HG03095 (cell line): ENCODE measurements around the gene KDM4B.

Experiments used
- ATAC-seq: cut with Tn5 transposase; IDR thresholded peaks from one replicate; pipeline ENCODE4 v1.9.1; 2021; ENCODE audit warnings: moderate library complexity; ENCODE audit not compliant: unreplicated experiment

Gene KDM4B

DNA sequence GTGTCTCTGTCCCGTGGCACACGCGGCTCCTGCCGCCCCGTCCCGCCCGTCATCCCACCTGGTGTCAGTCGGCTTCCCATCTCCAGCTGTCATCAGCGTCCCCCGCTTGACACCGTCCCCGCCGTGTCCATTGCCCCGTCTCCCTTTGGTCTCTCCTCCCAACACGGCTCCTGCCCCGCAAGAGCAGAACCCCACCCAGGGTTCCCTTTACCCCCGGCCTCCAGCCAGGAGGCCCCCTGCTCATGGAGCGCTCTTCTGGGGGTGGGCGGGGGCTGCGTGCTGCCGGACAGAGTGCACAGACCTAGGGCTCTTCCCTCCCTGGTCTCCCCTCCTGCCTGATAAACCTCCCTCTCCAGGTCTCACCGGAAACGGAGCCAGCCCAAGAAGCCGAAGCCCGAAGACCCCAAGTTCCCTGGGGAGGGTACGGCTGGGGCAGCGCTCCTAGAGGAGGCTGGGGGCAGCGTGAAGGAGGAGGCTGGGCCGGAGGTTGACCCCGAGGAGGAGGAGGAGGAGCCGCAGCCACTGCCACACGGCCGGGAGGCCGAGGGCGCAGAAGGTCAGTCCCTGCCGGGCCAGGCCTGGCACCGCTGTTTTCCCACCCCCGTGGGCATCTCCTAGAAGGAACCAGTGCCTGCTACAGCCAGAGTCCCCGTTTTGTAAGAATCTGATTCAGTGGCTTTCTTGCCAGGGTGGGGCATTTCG, 150.5 kb downstream of the KDM4B start:
- no peak for ATAC-seq

DNA sequence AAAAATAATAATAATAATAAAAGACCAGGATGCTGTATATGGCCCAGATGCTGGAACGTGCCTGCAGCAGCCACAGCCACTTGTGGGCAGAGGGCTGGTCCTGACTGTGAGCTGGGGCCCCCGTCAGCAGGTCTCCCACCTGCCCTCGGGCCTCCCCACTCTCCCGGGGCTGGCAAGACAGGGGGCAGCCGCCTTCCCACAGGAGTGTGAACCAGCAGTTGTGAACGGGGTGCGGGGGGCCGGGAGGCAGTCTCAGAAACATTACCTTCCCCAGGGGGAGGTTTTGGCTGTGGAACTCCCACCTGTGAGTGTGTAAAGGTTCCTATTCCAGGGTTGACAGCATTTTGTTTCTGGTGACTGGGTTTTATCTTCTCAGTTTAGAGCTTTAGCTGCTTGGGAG, 151.4 kb downstream of the KDM4B start:
- ATAC-seq, result no peak

- ATAC-seq, result no peak
Observed at GRCh38 chr19:5120833-5121232, 151.9 kb downstream of the KDM4B start.

GRCh38 chr19:5121266-5122120, 152.6 kb downstream of the KDM4B start:
- ATAC-seq, result no peak

GRCh38 chr19:5122121-5122400, 153.1 kb downstream of the KDM4B start:
- no peak for ATAC-seq

- no peak for ATAC-seq
Observed at GRCh38 chr19:5122671-5123409, 153.9 kb downstream of the KDM4B start.

DNA sequence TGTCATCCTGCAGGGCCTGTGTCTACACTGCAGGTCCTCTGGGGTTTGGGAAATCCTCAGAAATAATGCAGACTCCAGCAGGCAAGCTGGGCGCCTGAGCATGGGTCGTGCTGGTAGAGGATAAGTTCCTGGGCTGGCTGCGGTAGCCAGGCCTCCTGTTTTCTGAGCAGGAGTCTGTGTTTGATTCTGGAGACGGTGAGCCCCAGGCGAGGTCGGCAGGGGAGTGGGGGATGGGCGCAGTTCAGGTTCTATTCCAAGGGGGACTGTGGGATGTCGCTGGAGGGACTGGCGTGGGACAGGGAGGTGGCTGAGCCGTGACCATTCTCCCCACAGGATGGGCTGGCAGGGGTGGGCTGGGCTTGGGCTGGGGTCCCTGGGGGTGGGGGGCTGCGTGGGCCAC, 154.7 kb downstream of the KDM4B start:
- no peak for ATAC-seq

GRCh38 chr19:5124111-5124855, 155.4 kb downstream of the KDM4B start:
- no peak for ATAC-seq

GRCh38 chr19:5125376-5125775, 156.5 kb downstream of the KDM4B start:
- no peak for ATAC-seq

DNA sequence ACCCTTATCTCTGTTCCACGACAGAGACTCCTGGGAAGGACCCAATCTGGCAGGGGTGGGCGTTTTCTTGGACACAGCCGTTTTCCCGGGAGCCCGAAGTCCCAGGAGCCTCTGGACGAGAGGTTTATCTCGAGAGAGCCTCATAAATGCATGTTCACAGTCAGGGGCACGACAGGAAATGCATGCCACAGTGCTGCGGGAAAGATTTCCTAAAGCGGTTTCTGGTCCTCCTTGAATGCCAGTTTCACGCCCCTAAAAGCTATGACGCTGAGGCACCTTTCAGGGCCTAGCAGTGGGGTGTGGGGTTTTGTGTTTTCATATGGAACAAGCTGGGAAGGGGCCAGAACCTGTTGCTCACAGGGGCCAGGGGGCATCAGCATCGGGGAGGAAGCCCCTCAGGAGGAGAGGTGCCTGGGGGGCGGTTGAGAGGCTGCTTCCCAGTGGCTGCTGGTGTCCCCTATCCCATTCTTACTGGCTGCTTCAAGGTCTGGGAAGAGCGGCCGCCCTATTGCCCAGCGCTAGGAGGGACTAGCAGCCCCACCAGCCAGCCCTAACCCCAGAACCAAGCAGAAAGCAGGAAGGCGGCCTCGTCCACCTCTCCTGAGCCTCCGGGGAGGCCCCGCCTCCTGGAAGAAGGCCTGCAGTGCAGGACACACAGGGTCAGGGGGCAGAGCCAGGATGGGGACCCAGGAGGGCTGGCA, 157.0 kb downstream of the KDM4B start:
- no peak for ATAC-seq

DNA sequence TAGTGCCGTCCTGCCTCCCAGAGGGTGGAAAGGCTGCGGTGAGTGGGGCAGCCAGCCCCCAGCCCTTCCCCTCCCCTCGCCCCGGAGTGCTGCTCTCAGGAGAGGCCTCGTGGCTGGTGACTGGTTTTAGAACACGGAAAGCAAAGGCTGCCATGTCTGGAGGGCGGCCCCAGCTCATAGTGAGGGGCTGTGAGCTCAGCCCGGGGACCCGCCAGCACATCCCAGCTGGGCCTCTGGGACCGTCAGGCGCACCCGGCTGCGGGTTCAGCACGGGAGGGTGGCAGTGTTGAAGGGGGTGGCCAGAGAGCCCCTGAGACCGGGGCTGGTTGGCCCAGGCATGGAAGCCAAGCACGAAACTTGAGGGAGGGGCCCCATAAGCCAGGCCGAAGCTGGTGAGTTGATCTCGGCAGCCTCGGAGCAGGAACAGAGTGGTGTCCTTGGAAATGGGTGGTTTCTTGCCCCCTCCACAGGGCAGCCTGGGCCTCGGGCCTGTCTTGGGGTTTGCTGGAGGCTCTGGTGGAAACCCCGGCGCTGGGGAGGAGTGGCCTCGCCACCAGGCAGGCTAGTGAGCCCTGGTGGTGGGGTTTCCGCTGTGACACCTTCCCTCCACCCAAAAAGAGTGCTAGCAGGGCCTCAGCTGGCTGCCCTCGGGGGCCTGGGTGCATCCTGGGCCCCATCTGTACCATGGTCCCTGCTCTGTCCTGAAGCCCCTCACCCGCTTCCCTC, 157.7 kb downstream of the KDM4B start:
- no peak for ATAC-seq

DNA sequence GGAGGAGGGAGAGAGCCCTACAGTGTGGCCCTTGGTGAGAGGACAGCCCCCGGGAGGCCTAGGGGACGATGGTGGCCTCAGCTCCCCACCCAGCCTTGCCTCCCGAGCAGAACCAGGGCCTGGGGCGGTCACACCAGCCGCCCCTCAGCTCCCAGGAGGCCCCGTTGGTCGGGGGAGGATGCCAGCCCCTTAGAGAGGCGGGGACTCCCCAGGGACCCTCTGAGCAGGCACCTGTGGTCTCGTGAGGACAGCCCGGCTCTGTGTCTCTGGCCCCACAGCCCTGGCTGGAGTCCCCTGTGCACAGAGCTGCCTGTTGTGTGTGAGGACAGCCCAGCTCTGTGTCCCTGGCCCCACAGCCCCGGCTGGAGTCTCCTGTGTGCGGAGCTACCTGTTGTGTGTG, 158.8 kb downstream of the KDM4B start:
- no peak for ATAC-seq

DNA sequence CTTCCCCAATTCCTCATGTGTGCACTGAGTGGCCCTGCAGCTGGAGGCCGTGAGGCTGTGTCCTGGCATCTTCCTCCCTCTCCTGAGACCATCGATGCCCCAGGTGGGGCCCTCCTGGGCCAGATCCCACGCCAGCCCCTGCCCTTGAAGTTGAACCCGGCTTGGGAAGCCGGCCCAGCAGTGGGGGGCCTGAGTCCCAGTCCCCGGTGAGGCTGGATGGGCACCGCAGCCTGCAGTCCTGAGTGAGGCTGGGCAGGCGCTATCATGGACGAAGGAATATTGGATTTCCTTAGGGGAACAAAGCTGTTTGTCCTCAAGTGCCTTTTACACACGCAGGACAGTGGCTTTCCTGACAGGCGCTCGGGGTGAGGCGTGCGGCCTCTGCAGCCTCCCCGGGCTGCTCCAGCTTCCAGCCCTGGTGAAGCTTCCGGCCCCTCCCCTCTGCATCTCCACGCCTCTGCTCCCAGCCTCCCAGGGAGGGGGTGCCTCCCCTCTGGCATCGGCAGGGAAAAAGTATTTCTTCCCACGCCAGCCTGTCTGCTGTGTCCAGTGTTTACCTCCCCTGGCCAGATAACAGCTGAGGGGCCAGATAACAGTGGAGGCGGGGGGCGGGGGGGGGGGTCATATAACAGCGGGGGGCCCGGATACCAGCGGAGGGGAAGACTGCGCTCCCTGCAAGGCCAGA, 159.5 kb downstream of the KDM4B start:
- ATAC-seq, result no peak

DNA sequence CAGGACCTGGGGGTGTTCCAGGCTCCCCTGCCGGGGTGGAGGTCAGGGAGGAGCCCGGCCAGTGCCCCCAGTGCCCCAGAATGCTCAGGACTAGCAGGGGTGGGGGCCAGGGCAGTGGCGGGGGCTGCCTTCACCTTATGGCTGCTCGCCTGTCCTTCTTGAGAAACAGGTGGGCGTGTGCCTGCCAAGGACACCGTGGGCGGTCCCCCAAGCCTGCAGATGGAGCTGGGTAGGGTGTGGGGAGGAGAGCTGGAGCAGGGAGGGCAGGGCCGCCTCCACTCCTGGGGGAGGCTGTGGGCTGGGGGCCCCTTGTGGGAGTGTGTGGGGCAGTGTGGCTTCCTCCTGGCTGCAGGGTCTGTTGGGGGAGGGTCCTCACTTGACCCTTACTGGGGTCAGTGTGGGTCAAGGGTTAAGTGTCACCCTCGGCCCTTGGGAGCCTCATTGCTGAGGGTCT, 160.1 kb downstream of the KDM4B start:
- ATAC-seq, result no peak

GRCh38 chr19:5129691-5130090, 160.8 kb downstream of the KDM4B start:
- ATAC-seq, result no peak

DNA sequence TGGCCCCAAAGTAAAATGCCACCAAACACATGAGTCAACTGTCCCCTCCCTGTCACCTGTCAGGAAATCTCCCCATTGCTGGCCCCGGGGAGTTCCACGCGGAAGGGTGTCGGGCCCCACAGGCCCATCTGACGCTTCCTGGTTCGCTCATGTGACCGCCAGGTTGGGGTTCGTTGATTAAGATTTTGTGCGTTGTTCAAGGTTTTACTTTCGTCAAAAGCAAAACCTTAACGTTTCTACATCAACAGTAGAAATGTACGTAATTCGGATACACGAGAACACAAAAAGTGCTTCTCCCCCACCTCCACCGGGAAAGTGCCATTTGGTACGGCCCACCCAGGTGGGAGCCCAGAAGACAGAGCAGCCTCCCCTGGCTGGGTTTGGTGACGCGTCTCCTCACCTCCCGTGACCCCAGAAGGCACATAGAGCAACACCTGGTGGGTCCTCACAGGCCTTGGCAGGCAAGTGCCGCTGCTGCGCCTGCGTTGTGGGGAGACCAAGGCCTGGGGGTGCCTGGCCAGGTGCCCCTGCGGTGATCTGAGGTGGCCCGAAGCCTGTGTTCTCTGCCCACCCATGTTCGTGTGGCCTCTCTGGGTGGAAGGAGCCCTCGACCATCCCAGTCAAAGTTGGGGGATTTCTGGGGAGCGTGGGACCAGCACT, 161.6 kb downstream of the KDM4B start:
- ATAC-seq, result no peak

DNA sequence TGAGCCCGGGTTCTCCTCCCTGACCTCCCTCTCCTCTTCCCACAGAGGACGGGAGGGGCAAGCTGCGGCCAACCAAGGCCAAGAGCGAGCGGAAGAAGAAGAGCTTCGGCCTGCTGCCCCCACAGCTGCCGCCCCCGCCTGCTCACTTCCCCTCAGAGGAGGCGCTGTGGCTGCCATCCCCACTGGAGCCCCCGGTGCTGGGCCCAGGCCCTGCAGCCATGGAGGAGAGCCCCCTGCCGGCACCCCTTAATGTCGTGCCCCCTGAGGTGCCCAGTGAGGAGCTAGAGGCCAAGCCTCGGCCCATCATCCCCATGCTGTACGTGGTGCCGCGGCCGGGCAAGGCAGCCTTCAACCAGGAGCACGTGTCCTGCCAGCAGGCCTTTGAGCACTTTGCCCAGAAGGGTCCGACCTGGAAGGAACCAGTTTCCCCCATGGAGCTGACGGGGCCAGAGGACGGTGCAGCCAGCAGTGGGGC, 162.2 kb downstream of the KDM4B start:
- ATAC-seq, result no peak

GRCh38 chr19:5131506-5132205, 162.7 kb downstream of the KDM4B start:
- no peak for ATAC-seq
